Measurements from ENCODE around the gene NIPAL4.
"Not testable (repeated sequence)": the region's sequence is repeated elsewhere in the genome, so short reads cannot be mapped to it uniquely, and the experiment has no call there.

NIPAL4 gene

DNA sequence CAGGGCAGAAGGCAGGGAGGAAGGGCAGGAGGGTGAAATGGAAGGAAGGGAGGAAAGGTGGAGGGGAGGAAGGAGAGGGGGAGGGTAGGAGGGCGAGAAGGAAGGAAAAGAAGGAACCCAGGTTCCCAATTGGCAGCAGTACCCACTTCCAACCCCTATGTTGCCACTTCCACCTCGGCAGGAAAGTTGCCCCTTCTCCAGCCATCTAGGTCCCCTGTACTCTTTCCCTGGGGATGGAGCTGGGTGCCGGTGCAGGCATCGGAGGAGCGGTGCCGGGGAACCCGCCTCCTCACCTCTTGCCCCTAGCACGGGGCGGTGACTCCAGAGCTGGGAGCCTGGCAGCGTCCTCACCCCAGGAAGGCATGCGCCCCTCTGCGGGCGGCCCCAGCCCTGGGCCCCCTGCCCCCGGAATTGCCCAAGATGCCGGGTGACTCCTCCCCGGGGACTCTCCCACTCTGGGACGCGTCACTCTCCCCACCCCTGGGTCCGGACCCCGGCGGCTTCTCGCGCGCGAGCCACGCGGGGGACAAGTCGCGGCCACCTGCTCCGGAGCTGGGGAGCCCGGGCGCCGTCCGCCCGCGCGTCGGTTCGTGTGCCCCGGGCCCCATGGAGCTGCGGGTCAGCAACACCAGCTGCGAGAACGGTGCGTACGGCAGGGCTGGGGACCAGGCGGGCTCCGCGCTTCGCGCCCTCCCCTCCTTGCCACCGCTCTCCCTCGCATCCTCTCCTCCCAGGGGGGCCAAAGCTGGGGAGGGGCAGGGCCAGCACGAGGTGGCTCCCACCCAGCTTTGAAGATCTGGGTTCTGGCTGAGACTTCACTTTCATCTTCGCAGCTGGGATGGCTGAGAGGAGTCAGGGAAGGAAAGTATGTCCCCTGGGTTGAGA lies at the start of gene NIPAL4:
NIPAL4 (plus strand) TSS at position 499 of the 885 bp plus-strand sequence; CDS start at position 607, 108 bp downstream.
- DNase-seq: peak; percentile 30

DNA sequence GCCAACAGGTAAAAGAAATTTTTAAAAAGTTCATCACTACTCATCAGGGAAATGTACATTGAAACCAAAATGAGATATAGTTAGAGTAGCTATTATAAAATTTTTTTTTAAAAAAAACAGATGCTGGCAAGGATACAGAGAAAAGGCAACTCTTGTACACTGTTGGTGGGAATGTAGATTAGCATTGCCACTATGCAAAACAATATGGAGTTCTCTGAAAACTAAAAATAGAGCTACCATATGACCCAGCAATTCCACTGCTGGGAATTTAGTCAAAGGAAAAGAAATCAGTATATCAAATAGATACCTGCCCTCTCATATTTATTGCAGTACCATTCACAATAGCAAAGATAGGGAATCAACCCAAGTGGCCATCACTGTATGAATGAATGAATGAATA lies 44.2 kb upstream of the NIPAL4 start:
- no peak for DNase-seq

DNA sequence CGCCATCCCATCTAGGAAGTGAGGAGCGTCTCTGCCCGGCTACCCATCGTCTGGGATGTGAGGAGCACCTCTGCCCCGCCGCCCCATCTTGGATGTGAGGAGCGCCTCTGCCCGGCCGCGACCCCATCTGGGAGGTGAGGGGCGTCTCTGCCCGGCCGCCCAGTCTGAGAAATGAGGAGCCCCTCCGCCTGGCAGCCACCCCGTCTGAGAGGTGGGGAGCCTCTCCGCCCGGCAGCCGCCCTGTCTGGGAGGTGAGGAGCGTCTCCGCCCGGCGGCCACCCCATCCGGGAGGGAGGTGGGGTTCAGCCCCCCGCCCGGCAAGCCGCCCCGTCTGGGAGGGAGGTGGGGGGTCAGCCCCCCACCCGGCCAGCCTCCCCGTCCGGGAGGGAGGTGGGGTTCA lies 40.5 kb upstream of the NIPAL4 start:
- not testable (repeated sequence) for DNase-seq

DNA sequence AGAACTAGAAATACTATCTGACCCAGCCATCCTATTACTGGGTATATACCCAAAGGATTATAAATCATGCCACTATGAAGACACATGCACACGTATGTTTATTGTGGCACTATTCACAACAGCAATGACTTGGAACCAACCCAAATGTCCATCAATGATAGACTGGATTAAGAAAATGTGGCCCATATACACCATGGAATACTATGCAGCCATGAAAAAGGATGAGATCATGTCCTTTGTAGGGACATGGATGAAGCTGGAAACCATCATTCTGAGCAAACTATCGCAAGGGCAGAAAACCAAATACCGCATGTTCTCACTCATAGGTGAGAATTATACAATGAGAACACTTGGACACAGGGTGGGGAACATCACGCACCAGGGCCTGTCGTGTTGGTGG lies 30.1 kb upstream of the NIPAL4 start:
- DNase-seq: not testable (repeated sequence)

DNA sequence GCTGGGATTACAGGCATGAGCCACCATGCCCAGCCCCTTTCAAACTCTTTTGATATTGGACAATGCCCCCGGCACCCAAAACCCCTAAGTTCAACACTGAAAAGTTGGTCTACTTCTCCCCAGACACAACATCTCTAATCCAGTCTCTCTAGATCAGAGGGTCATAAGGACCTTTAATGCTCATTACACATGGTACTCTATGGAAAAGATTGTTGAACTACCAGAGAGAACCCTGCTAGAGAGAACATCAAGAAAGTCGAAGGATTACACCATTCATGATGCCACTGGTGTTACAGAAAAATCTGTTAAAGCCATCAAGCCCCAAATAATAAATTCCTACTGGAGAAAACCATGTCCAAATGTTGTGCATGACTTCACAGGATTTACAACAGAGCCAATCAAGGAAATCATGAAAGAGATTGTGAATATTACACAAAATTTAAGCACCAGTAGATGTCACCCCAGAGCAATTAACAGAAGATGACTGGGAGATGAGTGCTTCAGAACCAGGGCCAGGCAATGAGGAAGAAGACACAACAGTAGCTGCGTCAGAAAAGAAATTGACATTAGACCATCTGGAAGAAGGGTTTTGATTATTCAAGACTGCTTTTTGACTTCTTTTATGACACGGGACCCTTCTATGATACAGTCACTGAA lies 28.3 kb upstream of the NIPAL4 start:
- DNase-seq: peak; percentile 78

DNA sequence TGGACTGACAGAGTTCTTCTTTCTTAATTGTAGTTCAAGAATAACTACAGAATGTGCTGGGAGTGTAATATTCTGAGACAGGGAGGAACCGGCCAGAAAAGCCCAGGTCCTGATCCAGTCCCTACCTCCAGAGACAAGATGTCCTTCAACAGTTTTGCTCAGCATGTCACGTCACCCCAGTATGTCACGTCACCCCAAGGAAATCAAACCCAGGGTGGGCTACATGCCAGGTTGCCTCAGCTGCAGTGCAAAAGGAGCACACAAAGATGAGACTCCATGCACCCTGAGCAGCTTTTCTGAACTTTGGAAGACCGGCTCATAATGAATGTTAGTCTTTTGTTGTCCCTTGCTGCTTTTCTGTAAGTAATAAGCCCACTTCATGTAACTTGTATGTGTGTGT lies 25.9 kb upstream of the NIPAL4 start:
- no peak for DNase-seq

DNA sequence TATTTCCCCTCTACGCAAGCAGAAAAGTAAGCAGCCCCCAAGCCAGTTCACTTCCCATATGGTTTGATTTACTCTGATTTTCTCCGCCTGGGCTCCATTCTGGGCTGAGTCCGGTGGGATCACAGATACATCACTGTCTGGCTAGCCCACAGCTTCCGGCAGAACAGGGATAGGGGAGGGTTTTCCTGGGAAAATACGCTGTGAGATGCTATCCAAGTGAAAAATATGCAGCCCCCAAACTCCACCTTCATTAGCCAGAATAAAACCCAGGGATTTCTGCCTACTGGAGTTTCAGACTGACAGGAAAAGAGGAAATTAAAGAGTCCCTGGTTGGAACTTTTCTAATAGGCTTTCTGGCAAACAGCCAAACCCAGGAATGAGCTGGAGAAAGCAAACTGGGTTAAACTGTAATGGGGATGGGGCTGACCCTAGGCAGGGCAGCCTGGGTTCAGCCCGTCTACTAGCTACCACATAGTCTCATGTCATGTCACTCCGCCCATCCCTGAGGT lies 16.9 kb upstream of the NIPAL4 start:
- peak; percentile 6 for DNase-seq

DNA sequence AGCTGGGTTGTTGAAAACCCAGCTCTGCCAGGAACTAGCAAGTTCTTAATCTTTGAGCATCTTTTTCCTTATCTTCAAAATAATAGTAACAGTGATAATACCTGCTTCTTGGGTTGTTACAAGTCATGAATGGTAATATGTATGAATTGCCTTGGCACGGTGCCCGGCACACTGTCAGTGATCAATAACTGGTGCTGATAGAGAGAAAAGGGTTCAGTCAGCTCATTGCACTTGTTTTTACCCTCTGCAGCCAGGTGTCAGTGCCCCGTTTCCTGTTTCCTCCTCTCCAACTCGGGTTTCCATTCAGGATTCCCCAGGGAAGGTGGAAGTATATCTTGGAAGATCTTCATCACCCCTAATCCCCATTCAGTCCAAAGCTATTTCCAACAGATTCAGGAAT lies 15.8 kb upstream of the NIPAL4 start:
- no peak for DNase-seq

DNA sequence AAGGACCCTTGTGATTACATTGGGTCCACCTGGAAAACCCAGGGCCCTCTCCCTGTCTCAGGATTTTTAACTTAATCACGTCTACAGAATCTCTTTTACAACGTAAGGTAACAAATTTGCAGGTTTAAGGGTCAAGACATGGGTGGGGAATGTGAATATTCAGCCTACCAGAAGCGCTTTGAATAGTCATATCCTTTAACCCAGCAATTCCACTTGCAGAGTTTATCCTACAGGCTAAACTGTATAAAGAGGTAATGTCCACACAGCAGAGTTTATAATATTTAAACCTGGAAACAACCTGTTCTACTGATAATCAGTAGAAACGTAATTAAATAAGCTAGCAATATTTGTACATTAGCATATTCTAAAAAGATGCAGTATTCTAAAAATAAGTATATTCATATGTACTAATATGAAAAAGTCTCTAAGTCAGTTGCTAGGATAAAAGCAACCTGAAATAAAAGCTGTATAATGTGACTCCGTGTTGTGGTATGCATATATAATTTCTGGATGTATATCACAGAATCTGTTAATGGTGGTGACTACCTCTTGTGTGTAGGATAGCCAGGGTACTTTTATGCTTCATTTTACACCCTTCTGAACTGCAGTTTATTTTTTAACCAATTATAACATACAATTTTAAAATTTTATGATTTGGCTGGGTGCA lies 14.1 kb upstream of the NIPAL4 start:
- no peak for DNase-seq

DNA sequence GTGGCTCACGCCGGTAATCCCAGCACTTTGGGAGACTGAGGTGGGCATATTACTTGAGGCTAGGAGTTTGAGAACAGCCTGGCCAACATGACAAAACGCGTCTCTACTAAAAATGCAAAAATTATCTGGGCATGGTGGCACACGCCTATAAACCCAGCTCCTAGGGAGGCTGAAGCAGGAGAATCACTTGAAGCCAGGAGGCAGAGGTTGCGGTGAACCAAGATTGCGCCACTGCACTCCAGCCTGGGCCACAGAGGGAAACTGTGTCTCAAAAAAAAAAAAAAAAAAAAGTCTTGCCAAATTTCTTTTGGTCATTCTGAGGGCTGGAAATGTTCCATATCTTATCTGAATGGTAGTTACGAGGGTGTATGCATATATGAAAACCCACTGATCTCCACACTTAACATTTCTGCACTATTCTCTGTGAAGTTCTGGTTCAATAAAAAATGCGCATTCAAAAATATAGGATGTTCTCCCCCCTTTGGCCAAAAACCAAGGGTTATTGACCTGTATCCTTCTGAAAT lies 13.5 kb upstream of the NIPAL4 start:
- DNase-seq: no peak

DNA sequence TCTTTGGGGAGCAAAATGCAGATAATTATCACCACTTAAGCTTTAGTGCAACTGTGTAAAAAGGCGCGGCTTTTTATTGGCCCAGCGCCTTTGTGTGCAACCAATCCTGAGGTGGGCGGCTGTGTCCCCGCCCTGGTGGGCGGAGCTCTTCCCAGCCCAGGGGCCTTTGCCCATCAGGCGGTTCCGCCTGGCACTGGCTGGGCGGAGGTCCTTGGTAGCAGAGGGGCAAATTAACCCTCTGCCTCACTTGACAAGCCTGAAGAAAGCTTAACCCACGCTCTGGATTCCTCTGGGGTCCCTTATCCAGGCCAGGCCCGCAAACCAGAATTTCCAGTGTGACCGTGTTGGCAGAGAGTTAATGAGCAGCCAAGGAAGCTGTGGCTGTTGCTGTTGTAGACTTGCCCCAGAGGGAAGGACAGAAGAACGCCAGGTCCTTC lies 12.8 kb upstream of the NIPAL4 start:
- DNase-seq: no peak

DNA sequence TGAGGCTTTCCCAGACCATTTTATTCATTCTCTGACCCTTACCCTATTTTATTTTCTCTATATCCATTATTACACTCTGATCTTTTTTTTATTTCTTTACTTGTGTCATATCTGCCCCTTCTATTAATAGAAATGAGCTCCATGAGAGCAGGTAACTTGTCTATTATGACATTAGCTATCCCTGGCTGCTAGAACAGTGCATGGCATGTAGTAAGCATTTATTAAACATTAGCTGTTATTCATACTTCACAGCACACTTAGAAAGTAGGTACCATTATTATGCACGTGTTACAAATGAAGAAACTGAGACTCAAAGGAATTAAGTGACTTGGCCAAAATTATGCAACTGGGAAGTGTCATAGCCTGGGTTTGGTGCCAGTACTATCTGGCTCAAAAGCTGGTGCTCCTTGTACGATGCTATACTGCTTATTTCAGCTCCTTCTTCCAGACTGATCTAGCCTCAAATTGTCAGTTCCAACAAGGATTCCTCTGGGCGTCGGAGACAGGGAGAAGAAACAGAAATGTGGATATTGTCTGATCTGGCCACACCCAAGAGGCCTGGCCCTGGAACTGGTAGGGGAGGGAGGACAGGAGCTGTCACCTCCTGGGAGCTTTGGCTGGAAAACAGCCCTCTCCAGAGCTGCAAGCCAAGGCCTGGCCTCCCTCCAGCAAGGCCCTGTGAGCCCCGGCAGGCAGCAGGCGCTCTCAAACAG lies 10.8 kb upstream of the NIPAL4 start:
- DNase-seq: no peak

DNA sequence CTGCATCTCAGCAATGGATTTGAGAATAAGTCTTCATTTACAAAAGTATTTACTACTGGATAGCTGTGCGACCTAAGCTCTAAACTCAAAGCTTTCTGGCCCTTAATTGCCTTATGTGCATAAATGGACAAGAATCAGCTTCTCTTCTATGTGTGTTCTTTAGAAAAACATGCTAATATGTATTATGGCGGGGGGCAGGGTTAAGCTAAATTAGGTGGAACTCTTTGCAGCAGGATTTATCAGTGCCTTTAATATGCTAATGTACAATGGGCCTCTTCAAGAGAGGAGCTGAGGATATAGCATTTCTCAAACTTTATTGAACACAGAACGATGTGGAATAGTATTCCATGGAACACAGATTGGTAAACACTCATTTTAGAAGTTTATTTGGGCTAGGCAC lies 10.0 kb upstream of the NIPAL4 start:
- no peak for DNase-seq

DNA sequence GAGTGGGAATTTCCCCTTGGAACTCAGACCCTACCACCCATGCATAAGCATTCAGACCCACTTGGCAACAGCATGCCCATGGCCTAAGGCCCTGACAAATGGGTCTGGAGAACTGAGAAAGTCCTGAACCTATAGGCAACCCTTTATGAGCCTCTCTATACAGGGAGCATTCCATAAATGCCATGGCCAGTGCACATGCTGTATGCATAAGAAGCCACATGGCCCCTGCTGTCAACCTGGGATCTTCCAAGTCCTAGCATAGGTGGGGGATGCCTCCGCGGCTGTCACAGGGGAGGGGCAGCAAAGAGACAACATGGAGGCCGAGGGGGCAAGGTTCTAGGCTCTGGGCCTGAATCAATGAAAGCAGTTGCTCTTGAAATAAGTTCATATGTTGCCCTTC lies 8.2 kb upstream of the NIPAL4 start:
- DNase-seq: no peak

DNA sequence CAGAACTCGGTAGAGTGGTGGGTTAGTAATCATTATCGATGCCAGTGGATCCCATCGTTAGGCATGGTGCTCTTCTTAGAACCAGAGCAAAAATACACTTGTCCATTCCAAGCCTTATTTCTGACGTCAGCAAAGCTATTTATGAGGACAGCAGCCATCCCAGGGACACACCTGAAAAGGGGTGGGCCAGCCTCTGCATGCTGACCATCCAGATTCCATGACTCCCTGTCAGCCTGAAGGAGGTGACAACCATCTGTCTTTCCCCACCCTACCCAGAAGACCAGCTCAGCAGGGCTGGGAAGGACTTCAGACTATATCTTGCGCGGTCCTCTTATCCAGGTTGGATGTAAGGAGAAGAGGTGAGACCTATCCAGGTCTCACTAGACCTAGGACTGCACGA lies 5.7 kb upstream of the NIPAL4 start:
- DNase-seq: no peak

DNA sequence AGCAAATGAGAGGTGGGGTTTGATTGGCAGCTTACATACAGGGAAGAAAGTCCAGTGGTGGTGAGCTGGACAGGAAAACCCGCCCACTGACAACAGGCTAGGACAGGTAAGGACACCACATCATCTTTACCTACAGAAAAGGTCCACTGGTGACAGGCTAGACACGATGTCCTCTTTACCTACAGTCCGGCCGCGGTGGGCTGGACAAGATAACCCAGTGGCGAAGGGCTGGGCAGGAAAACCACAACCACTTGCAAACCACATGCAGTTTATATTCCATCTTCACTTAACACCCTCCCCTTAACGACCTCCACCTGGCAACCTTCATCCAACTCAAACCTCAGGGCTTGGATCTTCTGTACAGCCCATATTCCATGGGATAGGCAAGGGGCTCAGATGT lies 5.0 kb upstream of the NIPAL4 start:
- no peak for DNase-seq

DNA sequence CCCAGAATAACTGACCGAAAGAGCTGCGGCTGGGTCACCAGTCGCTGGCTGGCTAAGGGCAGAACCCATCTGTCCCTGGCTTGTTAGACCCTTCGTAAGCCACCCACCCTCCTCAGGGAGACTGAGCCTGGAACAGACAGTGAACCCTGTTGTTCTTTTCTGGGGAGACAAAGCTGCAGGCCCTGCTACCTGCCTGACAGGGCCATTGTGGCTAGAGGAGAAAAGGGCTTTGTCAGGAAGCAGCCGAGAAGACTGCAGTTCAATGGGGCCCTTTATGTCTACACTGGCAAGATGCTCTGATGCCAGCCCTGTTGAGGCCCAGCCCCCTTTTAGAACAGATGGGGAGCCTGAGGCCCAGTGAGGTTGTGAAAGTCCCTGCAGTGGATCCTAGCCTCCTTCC lies 3.7 kb upstream of the NIPAL4 start:
- DNase-seq: no peak

DNA sequence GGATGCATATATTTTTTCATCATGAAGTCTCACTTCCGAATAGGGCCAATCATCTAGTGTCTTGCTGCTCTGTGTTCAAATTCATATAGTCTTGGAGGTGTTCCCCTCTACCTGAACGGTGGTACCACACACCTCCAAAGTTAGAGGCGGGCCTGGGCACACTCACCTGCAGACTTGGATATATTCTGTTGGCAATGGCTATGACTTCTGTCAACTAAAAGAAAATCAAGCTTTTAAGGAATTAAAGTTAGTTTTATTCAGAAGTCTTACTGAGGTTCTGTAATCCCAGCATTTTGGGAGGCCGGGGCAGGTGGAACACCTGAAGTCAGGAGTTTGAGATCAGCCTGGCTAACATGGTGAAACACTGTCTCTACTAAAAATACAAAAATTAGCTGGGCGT lies 2.6 kb upstream of the NIPAL4 start:
- DNase-seq: no peak

DNA sequence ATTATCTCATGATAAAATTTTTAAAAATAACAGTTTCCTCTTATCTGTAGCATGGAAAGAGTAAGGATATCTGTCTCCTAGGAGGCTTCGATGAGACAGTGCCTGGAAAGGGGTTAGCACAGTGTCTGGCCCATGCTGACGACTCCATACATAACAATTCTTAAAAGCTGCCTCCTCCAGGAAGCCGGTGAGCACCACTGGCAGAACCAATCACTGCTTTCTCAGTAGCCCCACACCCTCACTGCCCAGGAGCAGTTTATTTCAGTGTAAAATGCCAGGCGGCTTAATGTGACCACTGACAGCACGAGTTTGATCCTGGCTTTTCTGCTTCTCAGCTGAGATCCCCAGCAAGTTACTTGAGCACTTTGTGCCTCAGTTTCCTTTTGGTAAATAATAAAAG lies 1.2 kb upstream of the NIPAL4 start:
- no peak for DNase-seq

DNA sequence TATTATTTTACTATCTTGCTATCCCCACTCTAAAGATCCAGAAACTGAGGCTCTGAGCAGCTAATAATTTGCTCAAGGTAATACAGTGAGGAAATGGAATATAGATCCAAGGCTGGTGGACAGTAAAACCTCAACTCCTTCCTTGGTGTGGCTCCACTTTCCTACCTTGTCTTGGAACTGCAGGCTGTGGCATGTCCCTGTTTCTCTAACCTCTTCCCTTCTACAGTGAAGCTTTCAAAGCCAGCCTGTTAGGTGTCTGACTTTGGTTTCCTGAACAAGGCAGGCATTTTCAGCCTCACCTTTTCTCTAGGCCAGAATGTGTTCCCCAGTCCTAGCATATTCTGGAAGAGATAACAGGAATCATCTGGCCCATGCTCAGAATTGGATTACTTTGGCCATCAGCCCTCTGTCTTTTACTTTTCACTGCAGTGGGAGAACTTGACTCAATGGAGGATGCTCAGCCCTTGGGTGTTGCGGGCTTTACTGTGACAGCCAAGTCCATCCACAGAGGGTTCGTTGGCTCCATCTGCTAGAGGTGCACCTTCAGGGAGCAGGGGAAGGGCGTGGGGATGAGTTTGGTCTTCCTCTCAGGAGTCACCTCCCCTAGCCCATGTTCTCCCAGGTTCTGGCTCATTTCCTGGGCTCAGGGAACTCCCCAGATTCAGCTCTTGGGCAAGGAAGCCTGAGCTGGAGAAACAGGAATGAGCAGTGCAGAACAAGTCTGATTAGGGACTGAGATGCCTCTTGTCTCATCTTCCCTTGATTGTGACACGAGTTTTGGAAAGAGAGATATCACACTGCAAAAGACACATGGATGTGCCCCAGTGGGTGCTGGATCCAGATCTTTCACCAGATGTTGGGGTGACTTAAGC lies 1.1 kb downstream of the NIPAL4 start:
- no peak for DNase-seq

DNA sequence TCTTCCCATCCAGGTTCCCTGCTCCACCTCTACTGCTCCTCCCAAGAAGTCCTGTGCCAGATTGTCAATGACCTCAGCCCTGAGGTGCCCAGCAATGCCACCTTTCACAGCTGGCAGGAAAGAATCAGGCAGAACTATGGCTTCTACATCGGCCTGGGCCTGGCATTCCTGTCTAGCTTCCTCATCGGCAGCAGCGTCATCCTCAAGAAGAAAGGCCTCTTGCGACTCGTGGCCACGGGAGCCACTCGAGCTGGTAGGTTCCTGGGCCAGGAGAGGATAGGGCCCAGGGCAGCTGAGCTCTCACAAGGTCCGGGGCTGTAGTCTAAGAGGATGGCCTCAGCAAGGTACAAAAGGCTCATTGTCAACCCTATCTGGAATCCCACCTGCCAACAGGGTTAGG lies 3.1 kb downstream of the NIPAL4 start:
- DNase-seq: no peak

All from suppressor macrophage treated with lipopolysaccharide for 4 hours (primary cell).